ENCODE results near the gene AKAP3. TPM values are rescaled to one million over a fixed set of nuclear protein-coding genes. Genes with fewer than 3 reads are reported as not detected.
A peak's percentile ranks its signal among the peaks of the same experiment; 100 is the strongest.

AKAP3 gene
- total and polyA plus RNA-seq, 2 of the 8 experiments (the other 6 are each of a cell fraction or from before 2014, with no cell fraction given), result 0.54 to 1.0 TPM

DNA sequence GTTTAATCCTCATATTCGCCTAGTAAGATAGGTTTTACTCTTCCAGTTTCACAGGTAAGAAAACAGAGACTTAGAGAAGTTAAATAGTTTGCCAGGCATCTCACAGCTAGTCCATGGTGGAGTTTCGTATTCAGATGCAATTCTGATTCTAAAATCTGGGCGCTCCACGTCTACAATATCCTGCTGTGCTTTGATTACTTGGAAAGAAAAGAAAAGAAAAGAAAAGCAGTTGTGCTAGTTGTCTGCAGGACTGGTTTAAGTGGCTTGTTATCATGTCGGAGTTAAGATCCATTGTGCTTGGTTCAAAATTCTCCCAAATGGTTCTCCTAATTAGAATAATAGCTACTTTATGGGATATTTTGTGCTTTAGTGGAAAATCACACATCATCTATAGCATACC is 18.6 kb downstream of the AKAP3 start:
- peak overlapping the region in 1 of 4 experiments; percentile 32; a peak in 2 of 8 replicates for H3K4me3 ChIP-seq (ENCODE audit: extremely low read depth in 1 of 4, insufficient read depth in 2 of 4, low read depth in 3 of 4, low read length in 4 of 4)
- H3K23ac ChIP-seq (ENCODE audit: insufficient read length), result no peak overlapping the region
- H3K9ac ChIP-seq (replicated peaks in 1 of 4; ENCODE audit: extremely low read depth in 1 of 4, low read depth in 3 of 4, low read length in 3 of 4), result no peak overlapping the region; a peak in 1 of 7 replicates
- H4K8ac ChIP-seq (ENCODE audit: extremely low read depth, insufficient read depth, low read length), result no peak overlapping the region
- H2AFZ ChIP-seq (ENCODE audit: low read length), result no peak overlapping the region
- no peak overlapping the region for H2AK5ac ChIP-seq (ENCODE audit: low read depth, low read length)
- TF ChIP-seq NANOG (IDR thresholded peaks at IDR 0.05; ENCODE audit: insufficient read depth, low read depth, low read length, poor library complexity, severe bottlenecking) (peak; percentile 90), EP300 (IDR thresholded peaks at IDR 0.05; ENCODE audit: borderline replicate concordance in 1 of 2, low read depth in 2 of 2, low read length in 2 of 2) (0 out of 3 replicates have a peak, but pooled peaks of 1 of the 2 experiments have one; percentile 31), BACH1 (IDR thresholded peaks at IDR 0.05; ENCODE audit: low read length) (no peak), SP1 (IDR thresholded peaks at IDR 0.05; ENCODE audit: low read depth, low read length) (0 out of 2 replicates have a peak, but pooled peaks have one; percentile 29), TEAD4 (IDR thresholded peaks at IDR 0.05; ENCODE audit: low read depth, low read length) (no peak)
- no peak overlapping the region for H4K91ac ChIP-seq (replicated peaks; ENCODE audit: insufficient read length, low read length)
- H3K27ac ChIP-seq (ENCODE audit: low read depth, low read length), result no peak overlapping the region
- H3K4me1 ChIP-seq (replicated peaks in 1 of 4; ENCODE audit: control insufficient read depth in 3 of 4, insufficient read depth in 4 of 4, low read length in 3 of 4), result peaks cover 0 to 5% (median 0%) of the 10 kb centered on the region in 4 experiments; a peak in 2 of 7 replicates
- H3K79me1 ChIP-seq (ENCODE audit: low read depth, low read length), result no peaks in the 10 kb centered on the region
- no peaks in the 10 kb centered on the region for H4K20me1 ChIP-seq (replicated peaks in 1 of 2; ENCODE audit: control insufficient read depth in 1 of 2, insufficient read depth in 2 of 2, low read length in 2 of 2)
- no peak overlapping the region for H2BK15ac ChIP-seq (ENCODE audit: low read length)
- H3K27me3 ChIP-seq (replicated peaks in 1 of 4; ENCODE audit: control insufficient read depth in 3 of 4, extremely low read depth in 1 of 4, insufficient read depth in 3 of 4, low read length in 3 of 4), result no peaks in the 10 kb centered on the region; a peak in 1 of 7 replicates
- WGBS, 2 experiments (ENCODE audit: extremely low coverage in 1 of 2, insufficient coverage in 1 of 2, insufficient read length in 1 of 2, insufficient replicate concordance in 2 of 2, low coverage in 1 of 2, low lambda C conversion rate in 2 of 2, missing lambda C conversion rate in 1 of 2), result 34% methylated on average over 5 of the region's 5 CpGs; no CpG with 5 or more reads in 1 of the 2 experiments
- no peaks in the 10 kb centered on the region for H3K36me3 ChIP-seq (ENCODE audit: control insufficient read depth in 2 of 4, insufficient read depth in 4 of 4, low read length in 3 of 4)
- H3K9me3 ChIP-seq (ENCODE audit: insufficient read depth in 2 of 2, low read depth in 1 of 2, low read length in 1 of 2), result peaks cover 5% of the 10 kb centered on the region in 2 experiments; a peak in 1 of 4 replicates
- H3K18ac ChIP-seq (ENCODE audit: extremely low read depth, low read length), result no peak overlapping the region
- H3K4ac ChIP-seq (replicated peaks; ENCODE audit: insufficient read length, low read depth, low read length), result no peak overlapping the region
- no peak overlapping the region for H2BK120ac ChIP-seq (replicated peaks; ENCODE audit: low read depth, low read length)
- ChIA-PET CTCF (ENCODE audit: partially characterized antibody) (interaction anchor here (1.0 to 1.2 kb wide), 2 partner anchors 20 to 26 kb away, joined by 3 to 5 read pairs; no protein-coding TSS in a partner anchor), POLR2A (ENCODE audit: partially characterized antibody) (no interaction called here)
- DNase-seq (ENCODE audit: low read depth in 1 of 2, low spot score in 2 of 2) (no peak), FAIRE-seq (peak; percentile 70)
- no peaks in the 10 kb centered on the region for H3K23me2 ChIP-seq (ENCODE audit: low read depth, low read length)
- H3K14ac ChIP-seq (ENCODE audit: insufficient read length), result no peak overlapping the region
- no peak overlapping the region for H2BK12ac ChIP-seq (ENCODE audit: low read depth, low read length)
- no peak overlapping the region for H3K56ac ChIP-seq (replicated peaks; ENCODE audit: insufficient read length, low read depth, low read length)
- no peak overlapping the region for H2BK20ac ChIP-seq (ENCODE audit: low read length)
- no peak overlapping the region for H2BK5ac ChIP-seq (ENCODE audit: low read depth, low read length)
- peak overlapping the region; percentile 43 to 44 for H3K4me2 ChIP-seq (ENCODE audit: insufficient read depth in 1 of 2, low read depth in 2 of 2, low read length in 2 of 2)
- H3K79me2 ChIP-seq (ENCODE audit: control insufficient read depth in 1 of 2, insufficient read depth in 2 of 2, low read length in 2 of 2), result no peaks in the 10 kb centered on the region
- no peak overlapping the region for H4K5ac ChIP-seq (ENCODE audit: insufficient read length, low read depth, low read length)
